Caco-2 (cell line): Measurements from ENCODE around the gene SUMF1. TPM values are rescaled to one million over a fixed set of nuclear protein-coding genes. Genes with fewer than 3 reads are reported as not detected.

Experiments
- BruUV-seq: library from RNA; stranded (reverse); fragments of 400-500 nt; replicated peaks from 2 replicates; lab custom pipeline; 2021; lab: Mats Ljungman, UMichigan
- CTCF ChIA-PET: fragments of 300-600 bp; sonication (Branson Sonifier 250); formaldehyde crosslinking; loops from one replicate; lab custom pipeline; 2022; ENCODE audit warnings: antibody characterized with exemption; lab: Charles Lee
- POLR2A ChIA-PET: fragments of 300-600 bp; sonication (Branson Sonifier 250); formaldehyde crosslinking; loops from one replicate; lab custom pipeline; 2022; ENCODE audit warnings: antibody characterized with exemption; lab: Charles Lee
- DNase-seq, 2 experiments: peaks; one replicate each; pipeline versions ENCODE4 v3.0.0 to v3.0.0-alpha.2; 2020 to 2022
- H3K27me3 ChIP-seq: replicated peaks from 2 replicates; pipeline ENCODE4 v1.6.0; 2011; ENCODE audit warnings: low read length; ENCODE audit not compliant: control insufficient read depth, insufficient read depth
- H3K36me3 ChIP-seq: 2 replicates; pipeline ENCODE4 v1.5.1; 2011; ENCODE audit warnings: low read length; ENCODE audit not compliant: control insufficient read depth, insufficient read depth
- H3K4me1 ChIP-seq: fragments of 250-450 bp; sonication (Bioruptor Pico); 2 replicates; pipeline ENCODE4 v1.5.1; 2020; ENCODE audit warnings: mild to moderate bottlenecking
- H3K4me3 ChIP-seq: 2 replicates; pipeline ENCODE4 v1.5.1; 2011; ENCODE audit warnings: low read depth, mild to moderate bottlenecking, control low read depth, low read length
- H3K9me3 ChIP-seq: fragments of 250-450 bp; sonication (Bioruptor Pico); 2 replicates; pipeline ENCODE4 v1.5.1; 2020; ENCODE audit warnings: mild to moderate bottlenecking, moderate library complexity
- H3K27ac Mint-ChIP-seq: one replicate; pipeline ENCODE4 v1.8.0; 2022; ENCODE audit warnings: mixed read lengths; ENCODE audit not compliant: unreplicated experiment
- H3K27me3 Mint-ChIP-seq: one replicate; pipeline ENCODE4 v1.8.0; 2022; ENCODE audit warnings: mixed read lengths; ENCODE audit not compliant: insufficient read depth, unreplicated experiment
- H3K36me3 Mint-ChIP-seq: one replicate; pipeline ENCODE4 v1.8.0; 2022; ENCODE audit warnings: mild to moderate bottlenecking, mixed read lengths; ENCODE audit not compliant: insufficient read depth, unreplicated experiment
- H3K4me1 Mint-ChIP-seq: one replicate; pipeline ENCODE4 v1.8.0; 2022; ENCODE audit warnings: low read depth, mixed read lengths; ENCODE audit not compliant: unreplicated experiment
- H3K4me3 Mint-ChIP-seq: one replicate; pipeline ENCODE4 v1.8.0; 2022; ENCODE audit warnings: mild to moderate bottlenecking, moderate library complexity, mixed read lengths; ENCODE audit not compliant: unreplicated experiment
- H3K9me3 Mint-ChIP-seq: one replicate; pipeline ENCODE4 v1.8.0; 2022; ENCODE audit warnings: mixed read lengths; ENCODE audit not compliant: unreplicated experiment
- intact Hi-C: fragments of 100-400 bp; cut with micrococcal nuclease; formaldehyde crosslinking; loops from one replicate; pipeline ENCODE4 v1.10.0; 2022; ENCODE audit not compliant: unreplicated experiment
- total RNA-seq: library from RNA; stranded (reverse); gene quantifications from 2 replicates; pipeline ENCODE4 v1.2.3, GENCODE V29; 2022
- TF ChIP-seq, protein P1 (sequence below), 2 experiments: fragments of 200-600 bp in 1 of 2; IDR thresholded peaks; 1 replicate in 1 of 2; 2 replicates in 1 of 2; pipeline versions ENCODE4 v1.5.1 to v1.8.0; 2011 to 2022; ENCODE audit warnings: antibody characterized with exemption in 1 of 2, control low read depth in 1 of 2, inconsistent platforms in 1 of 2, low read depth in 1 of 2, low read length in 1 of 2, mild to moderate bottlenecking in 1 of 2, moderate library complexity in 1 of 2; ENCODE audit not compliant: insufficient read depth in 1 of 2, severe bottlenecking in 1 of 2, unreplicated experiment in 1 of 2

SUMF1 gene
- total RNA-seq, 1 experiment from 2014 or later: 24.4 TPM

DNA sequence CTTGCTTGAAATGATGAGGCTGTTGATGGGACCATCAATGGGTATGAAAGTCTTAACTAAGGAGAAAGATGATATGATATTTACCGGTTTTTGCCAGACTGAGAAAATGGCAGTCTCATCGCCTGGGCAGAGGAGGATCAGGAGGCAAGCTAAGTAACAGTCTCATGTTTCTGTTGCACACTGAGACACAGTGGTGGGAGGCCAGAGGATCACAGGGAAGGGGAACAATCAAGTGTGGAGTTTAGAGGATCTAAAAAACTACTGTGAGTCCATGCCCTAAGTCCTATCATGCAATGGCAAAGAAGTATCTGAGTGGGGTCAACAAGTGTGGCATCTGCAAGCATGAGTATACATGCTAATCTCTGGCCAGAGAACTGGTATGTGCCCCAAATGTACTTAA lies 62.2 kb downstream of the SUMF1 start:
- CTCF ChIA-PET: no interaction called here

DNA sequence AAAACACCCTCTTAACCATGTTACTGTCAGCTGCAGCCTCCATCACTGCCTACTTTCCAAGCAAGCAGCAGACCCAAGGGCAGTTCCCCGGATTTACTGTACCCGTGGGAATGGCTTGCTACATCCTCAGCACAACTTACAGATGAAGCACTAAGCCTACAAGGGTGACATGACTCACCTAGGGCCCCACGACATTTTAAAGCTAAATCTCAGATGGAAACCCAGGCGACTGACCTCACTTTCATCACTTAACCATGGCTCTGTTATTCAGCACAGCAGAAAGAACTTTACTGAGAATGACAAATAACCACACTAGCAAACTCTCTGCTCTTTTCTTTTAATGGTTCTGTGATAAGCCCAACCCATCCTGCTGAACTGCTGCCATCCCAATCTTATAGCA lies 65.6 kb downstream of the SUMF1 start:
- ChIA-PET CTCF (no interaction called here), POLR2A (no interaction called here)
- TF ChIP-seq, protein P1, sequence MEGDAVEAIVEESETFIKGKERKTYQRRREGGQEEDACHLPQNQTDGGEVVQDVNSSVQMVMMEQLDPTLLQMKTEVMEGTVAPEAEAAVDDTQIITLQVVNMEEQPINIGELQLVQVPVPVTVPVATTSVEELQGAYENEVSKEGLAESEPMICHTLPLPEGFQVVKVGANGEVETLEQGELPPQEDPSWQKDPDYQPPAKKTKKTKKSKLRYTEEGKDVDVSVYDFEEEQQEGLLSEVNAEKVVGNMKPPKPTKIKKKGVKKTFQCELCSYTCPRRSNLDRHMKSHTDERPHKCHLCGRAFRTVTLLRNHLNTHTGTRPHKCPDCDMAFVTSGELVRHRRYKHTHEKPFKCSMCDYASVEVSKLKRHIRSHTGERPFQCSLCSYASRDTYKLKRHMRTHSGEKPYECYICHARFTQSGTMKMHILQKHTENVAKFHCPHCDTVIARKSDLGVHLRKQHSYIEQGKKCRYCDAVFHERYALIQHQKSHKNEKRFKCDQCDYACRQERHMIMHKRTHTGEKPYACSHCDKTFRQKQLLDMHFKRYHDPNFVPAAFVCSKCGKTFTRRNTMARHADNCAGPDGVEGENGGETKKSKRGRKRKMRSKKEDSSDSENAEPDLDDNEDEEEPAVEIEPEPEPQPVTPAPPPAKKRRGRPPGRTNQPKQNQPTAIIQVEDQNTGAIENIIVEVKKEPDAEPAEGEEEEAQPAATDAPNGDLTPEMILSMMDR (IDR thresholded peaks at IDR 0.05; ENCODE audit: insufficient read depth in 1 of 2, low read depth in 1 of 2, low read length in 1 of 2, severe bottlenecking in 1 of 2, unreplicated experiment in 1 of 2): no peak
- Histone ChIP-seq H3K4me1 (no peaks in the 10 kb centered on the region), H3K9me3 (no peaks in the 10 kb centered on the region), H3K36me3 (no peaks in the 10 kb centered on the region), H3K4me3 (no peak overlapping the region), H3K27me3 (no peaks in the 10 kb centered on the region)
- intact Hi-C loops: no loop called here
- H3K4me3 Mint-ChIP-seq: no peak overlapping the region
- peaks cover 6% of the 10 kb centered on the region for H3K4me1 Mint-ChIP-seq
- H3K27ac Mint-ChIP-seq: no peak overlapping the region
- no TSS peak for BruUV-seq
- DNase-seq: no peak
- no peaks in the 10 kb centered on the region for H3K9me3 Mint-ChIP-seq
- no peaks in the 10 kb centered on the region for H3K27me3 Mint-ChIP-seq
- H3K36me3 Mint-ChIP-seq: no peaks in the 10 kb centered on the region

More for the DNA sequence above, 62.2 kb downstream of the SUMF1 start:
- Histone ChIP-seq H3K9me3 (no peaks in the 10 kb centered on the region), H3K36me3 (no peaks in the 10 kb centered on the region), H3K4me3 (no peak overlapping the region), H3K27me3 (no peaks in the 10 kb centered on the region), H3K4me1 (no peaks in the 10 kb centered on the region)
- Mint-ChIP-seq H3K4me1 (peaks cover 6% of the 10 kb centered on the region), H3K4me3 (no peak overlapping the region), H3K9me3 (no peaks in the 10 kb centered on the region), H3K27ac (no peak overlapping the region), H3K36me3 (no peaks in the 10 kb centered on the region), H3K27me3 (no peaks in the 10 kb centered on the region)
- intact Hi-C loops: no loop called here
- POLR2A ChIA-PET: no interaction called here
- TF ChIP-seq, protein P1 (IDR thresholded peaks at IDR 0.05; ENCODE audit: insufficient read depth in 1 of 2, low read depth in 1 of 2, low read length in 1 of 2, severe bottlenecking in 1 of 2, unreplicated experiment in 1 of 2): no peak
- no peak for DNase-seq
- BruUV-seq: no TSS peak

DNA sequence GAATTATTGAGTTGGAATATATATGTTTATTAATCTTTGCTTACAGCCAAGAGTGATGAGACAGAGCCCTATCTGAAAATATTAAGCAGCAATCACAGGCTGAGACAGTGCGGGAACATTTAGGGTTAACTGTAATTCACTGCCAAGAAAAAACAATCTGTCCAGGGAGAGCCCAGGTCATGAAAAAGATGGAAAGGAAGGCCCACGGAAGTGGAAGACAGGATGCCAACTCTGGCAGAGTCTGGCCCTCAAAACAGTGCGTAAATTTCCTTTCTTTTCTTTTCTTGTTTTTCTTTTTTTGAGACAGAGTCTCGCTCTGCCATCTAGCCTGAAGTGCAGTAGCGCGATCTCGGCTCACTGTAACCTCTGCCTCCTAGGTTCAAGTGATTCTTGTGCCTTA lies 67.6 kb downstream of the SUMF1 start:
- Mint-ChIP-seq H3K27me3 (no peaks in the 10 kb centered on the region), H3K27ac (no peak overlapping the region), H3K4me1 (peaks cover 12% of the 10 kb centered on the region), H3K36me3 (no peaks in the 10 kb centered on the region), H3K4me3 (no peak overlapping the region), H3K9me3 (no peaks in the 10 kb centered on the region)
- ChIA-PET CTCF (no interaction called here), POLR2A (no interaction called here)
- Histone ChIP-seq H3K4me3 (no peak overlapping the region), H3K27me3 (no peaks in the 10 kb centered on the region), H3K36me3 (no peaks in the 10 kb centered on the region), H3K4me1 (no peaks in the 10 kb centered on the region), H3K9me3 (no peaks in the 10 kb centered on the region)
- BruUV-seq: no TSS peak
- no peak for DNase-seq
- TF ChIP-seq, protein P1 (IDR thresholded peaks at IDR 0.05; ENCODE audit: insufficient read depth in 1 of 2, low read depth in 1 of 2, low read length in 1 of 2, severe bottlenecking in 1 of 2, unreplicated experiment in 1 of 2): no peak
- intact Hi-C loops: no loop called here
